CD4-positive, alpha-beta T cell treated with Interleukin-17A for 1 hour (primary cell): ENCODE results near the gene STT3B.

Experiments used
- DNase-seq: peaks from one replicate; pipeline ENCODE4 v3.0.0-alpha.2; 2020

The STT3B gene

DNA sequence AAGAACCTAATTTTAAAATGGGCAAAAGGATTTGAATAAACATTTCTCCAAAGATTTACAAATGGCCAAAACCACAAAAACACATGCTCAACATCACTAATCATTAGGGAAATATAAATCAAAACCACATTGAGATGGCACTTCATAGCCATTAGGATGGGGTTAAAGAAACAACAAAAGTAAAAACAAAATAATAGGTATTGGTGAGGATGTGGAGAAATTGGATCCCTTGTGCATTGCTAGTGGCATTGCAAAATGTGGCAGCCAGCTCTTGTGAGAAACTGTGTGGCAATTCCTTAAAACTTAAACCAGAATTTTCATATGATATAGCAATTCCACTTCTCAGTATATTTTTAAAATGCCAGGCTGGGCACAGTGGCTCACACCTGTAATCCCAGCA lies 126.5 kb downstream of the STT3B start:
- DNase-seq: no peak

DNA sequence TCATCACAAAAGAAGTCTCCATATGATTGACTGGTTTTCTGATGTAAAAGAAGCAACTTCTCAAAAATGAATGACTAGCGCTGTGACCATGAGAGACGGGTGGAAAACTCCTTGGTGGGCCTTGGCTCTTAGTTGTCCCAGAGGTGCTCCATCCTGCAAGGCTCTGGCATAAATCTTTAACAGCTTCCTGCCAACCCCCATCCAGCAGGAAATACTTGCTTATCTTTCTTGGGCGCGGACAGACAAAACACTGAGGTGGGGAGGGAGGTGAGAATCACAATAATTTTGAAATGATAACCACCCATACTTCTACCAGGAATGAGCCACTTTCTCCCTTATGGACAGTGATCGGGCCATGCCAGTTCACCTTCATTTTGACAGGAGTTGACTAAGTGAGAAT lies 128.6 kb downstream of the STT3B start:
- no peak for DNase-seq

DNA sequence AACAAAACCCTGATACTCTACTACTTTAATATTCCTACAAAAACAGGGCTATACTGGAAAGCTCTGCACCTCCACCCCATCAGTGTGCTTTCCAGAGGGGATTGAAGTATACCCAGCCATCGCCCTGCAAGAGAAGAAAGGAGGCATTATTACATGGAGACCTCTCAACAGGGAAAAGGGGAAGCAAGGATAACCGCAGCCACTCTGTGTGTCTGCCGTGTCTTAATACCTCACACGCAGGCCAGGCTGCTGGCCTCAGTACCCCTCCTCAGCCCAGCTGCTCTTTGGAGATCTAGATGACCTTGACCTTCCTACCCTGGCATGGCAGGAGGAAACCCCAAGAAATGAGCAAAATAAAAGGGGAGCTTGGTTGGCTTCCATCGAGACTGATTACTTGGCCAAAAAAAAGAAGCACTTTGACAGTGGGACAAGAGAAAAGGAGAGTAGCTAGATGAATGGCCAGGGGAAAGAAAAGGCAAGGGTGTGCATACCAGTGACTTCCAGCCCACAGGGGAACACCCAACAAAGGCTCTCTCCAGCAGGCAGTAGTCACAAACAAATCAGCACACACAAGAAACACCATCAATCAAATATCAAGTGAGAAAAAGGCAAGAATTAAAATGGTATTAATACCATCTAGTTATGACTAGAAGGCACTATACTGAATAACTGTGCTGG lies 129.4 kb downstream of the STT3B start:
- DNase-seq: no peak

DNA sequence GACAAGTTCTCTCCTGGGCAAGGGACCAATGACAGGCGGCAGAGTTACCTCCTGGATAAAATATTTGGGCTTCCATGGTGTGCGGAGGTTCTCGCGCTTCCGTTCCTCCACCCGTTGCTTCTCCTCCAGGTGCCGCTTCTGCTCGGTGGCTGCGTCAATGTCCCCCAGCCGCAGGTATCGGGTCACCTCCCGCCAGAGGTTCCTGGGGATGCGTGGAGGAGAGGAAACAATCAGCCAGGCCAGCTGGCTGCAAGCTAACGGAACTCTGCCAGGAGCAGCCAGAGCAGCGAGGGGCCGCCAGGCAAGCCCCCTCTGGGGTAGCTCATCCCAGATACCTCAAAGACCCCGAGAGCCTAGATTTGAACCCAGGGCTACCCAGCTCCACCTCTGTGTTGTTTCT lies 131.3 kb downstream of the STT3B start:
- DNase-seq: no peak

DNA sequence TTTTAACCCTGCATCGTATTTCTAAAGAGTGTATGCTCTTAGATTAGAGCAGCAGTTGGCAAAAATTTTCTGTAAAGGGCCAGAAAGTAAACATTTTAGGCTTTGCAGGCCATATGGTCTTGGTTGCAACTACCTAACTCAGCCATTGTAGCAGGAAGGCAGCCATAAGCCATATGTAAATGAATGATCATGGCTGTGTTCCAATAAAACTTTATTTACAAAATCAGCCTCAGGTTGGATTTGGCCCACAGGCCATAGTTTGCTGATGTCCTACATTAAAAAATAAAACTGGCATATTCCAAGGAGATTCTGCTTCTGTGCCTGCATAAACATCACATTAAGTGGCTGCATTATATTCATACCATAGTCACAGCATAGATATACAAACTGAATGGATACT lies 134.9 kb downstream of the STT3B start:
- no peak for DNase-seq

DNA sequence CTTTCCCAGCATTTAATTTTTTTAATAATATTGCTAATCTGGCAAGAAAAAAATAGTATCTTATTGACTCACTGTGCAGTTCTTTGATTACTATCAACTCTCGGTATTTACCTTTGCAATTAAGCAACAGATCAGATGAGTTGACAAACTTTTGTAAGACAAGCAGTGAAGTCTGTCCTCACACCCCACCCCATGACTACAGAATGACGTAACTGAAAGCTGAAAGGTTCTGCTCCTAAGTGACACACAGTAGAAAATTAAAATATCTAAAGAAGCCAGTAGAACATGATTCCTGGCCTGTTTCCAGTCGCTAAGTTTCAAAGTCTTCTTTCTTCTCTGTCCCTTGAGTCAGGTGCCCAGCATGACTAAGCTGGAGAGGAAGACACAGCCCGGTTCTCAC lies 135.5 kb downstream of the STT3B start:
- no peak for DNase-seq

DNA sequence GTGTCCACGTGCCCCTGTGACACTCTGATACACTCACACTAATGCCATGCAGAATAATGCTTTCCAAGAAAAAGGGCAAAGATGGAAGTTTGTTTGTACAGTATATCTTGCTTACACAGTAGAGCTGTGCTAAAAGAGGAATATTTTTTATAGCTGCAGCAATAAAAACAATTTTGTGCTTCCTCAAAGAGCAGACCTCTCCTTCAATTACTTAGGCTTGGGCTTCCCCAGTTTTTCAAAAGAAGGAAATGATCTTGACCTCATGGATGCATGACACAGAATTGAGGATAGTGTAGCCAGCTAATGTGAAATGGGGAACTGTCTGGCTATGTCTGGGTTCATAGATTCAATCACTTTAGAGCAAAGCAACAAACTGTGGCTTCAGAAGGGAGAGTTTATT lies 137.4 kb downstream of the STT3B start:
- peak; percentile 4 for DNase-seq

DNA sequence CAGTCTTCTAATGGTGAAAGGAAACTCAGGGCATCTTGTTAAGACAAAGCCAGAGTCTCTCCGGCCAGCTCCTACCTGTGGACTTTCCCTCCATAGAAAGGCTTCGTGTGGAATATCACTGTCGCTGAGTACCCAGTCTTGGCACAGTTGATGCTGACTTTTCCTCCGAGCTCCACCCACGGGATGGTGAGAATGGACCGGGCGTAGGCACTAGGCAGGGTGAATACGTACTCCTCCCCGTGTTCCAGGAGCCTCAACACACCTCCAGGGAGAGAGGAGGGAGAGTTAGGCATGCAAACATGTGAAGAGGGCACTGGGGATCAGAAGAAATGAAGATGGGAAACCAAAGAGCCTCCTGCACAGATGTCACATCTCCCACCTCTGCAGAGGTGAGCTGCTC lies 138.0 kb downstream of the STT3B start:
- no peak for DNase-seq

DNA sequence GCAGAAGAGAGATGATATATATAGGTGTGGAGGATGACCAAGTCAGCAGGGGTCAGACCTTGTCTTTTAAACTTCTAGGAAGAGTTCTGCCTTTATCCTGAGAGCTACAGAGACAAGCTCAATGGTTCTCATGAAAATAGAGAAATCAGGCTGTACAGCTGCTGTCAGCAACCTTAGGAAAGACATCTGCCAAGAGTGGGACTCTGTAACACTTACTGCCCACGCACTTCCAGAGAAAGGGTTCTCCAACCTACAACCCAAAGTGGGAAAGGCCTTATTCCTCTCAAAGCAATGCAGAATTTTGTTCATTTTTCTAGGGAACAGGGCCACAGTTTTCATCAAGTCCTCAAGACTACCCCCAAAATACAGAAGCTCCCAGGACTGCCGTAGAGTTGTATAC lies 138.7 kb downstream of the STT3B start:
- no peak for DNase-seq

DNA sequence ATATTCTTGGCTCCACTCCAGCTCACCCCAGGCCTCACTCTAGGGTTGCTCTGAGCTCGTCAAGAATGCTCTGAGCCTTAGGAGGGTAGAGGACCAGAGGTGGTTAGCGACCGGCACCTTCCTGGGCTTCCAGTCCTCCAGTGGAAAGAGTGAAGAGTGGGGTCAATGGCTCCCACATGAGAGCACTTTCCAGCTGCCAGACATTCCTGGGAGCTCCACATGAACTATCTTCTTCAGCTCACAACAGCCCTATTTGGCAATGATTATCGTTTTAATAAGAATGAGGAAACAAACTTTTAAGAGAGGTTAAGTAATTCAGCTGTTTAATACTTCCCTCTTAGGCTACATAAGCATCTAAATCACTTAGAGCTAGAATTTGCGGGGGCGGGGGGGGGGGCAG lies 139.3 kb downstream of the STT3B start:
- no peak for DNase-seq

DNA sequence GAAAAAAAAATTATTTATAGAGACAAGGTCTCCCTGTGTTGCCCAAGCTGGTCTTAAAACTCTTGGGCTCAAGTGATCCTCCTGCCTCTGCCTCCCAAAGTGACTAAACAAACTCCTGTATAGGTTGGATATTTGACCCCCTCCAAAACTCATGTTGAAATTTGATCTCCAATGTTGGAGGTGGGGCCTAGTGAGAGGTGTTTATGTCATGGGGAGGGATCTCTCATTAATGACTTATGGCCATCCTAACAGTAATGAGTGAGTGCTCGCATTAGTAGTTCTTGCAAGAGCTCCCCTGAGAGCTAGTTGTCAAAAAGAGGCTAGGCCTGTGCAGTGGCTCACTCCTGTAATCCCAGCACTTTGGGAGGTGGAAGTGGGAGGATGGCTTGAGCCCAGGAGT lies 141.2 kb downstream of the STT3B start:
- DNase-seq: no peak

DNA sequence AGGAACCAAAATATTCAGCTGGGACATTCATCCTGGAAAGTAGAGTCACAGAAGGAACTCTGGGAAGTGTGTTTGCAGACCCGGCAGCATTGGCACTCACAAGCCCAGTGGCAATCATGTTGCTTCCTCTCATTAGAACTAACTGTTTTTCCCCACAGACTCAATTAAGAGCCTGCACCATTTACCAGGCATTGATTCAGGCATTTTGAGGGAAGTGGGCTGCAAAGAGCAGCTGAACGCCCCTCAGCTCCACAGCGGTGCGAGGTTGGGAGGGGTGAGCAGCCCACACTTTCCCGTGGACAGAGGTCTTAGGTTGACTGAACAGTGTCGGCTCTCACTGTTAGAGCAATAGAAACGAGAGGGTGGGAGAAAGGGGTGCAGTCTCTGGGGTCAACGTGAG lies 143.8 kb downstream of the STT3B start:
- DNase-seq: no peak

DNA sequence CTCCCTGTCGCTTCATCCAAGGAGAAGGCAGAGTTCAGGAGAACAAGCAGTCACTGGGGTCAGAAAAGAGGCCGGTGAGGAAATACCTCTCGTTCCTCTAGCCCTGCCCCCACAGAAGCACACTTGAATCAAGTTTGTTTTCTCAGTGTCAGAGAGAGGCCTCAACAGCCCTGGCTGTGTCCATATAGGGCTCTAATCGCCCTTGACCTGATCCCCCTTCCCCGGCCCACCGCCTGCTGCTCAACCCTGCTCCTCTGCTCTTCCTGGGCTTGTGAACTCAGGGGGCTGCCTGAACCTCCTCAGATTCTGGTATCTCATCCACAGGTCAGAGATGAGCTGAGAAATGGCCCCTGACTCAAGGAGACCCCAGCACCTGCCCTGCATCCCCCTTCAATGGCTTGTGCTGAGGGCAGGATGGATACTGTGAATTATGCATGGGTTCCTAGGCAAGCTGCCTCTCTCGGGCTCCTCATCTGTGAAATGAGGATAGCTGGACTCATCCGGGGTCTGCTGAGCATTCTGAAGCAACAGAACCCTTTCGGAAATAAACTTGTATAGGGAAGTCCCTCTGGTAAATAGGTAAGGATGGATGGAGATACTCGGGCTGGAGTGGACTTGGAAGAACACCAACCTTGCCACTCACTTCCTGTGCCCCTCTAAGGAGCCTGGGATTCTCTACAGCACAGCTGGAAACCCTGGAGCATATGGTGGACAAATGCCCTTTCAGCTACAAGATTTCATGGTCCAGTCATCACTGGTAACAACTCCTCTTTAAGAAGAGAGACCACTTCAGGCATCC lies 147.5 kb downstream of the STT3B start:
- no peak for DNase-seq
